Measurements from ENCODE around the gene TRIM29.

The TRIM29 gene

DNA sequence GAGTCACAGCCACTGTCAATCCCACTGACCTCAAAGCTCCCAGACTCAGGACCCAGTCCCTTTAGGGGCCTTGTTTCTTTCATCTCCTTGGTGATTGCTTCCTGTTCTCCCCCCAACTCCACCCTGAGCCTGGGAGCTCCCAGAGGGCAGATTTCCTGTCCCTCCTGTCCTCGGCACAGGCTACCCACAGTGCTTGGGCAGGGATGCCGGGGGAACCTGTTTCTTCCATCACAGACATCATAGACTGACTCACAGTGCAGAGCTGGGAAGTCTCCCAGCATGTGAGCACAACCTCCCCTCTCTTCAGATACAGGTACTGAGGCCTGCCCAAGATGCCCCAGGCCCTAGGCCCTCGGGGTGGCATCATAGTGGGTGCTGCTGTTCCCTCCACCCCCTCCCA, 16.6 kb downstream of the TRIM29 start:
- no peak for DNase-seq

- DNase-seq: no peak
Measured at GRCh38 chr11:120120805-120121335, 17.0 kb downstream of the TRIM29 start.

GRCh38 chr11:120119121-120119520, 18.8 kb downstream of the TRIM29 start:
- DNase-seq: no peak

- no peak for DNase-seq
Measured at GRCh38 chr11:120117991-120118390, 19.9 kb downstream of the TRIM29 start.

- DNase-seq: no peak
Measured at GRCh38 chr11:120116966-120117365, 20.9 kb downstream of the TRIM29 start.

DNA sequence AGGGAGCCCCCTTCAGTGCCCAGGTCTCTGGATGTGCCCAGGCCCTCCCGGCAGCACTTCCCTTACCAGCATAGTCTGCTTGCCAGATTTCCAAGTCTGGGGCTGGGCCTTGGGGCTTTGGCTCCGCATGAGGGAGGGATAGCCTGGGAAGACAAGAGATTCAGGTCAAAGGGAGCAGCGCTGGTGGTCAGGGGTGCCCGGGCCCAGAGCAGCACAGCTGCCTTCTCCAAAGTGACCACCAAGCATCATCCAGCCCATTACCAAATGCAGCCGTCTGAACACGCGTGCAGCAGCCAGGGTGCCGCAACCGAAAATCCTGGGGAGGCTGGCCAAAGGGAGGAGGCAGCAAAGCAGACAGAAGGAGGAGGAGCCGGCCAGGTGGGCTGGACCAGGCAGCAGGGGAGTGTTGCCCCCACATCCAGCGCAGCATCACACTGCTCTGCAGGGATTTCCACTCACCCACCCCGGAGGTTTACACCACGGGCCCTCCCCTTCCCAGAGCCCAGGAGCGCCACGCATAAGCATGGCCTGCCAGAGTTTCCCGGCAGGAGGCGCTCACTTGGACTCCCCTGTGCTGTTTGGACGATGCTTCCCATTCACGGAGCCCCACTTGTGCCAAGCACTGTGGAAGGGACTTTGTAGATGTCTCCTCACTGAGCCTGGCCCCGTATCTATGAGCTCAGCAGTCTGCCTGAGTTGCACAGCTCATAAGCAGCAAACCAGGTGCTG, 22.5 kb downstream of the TRIM29 start:
- DNase-seq: no peak

DNA sequence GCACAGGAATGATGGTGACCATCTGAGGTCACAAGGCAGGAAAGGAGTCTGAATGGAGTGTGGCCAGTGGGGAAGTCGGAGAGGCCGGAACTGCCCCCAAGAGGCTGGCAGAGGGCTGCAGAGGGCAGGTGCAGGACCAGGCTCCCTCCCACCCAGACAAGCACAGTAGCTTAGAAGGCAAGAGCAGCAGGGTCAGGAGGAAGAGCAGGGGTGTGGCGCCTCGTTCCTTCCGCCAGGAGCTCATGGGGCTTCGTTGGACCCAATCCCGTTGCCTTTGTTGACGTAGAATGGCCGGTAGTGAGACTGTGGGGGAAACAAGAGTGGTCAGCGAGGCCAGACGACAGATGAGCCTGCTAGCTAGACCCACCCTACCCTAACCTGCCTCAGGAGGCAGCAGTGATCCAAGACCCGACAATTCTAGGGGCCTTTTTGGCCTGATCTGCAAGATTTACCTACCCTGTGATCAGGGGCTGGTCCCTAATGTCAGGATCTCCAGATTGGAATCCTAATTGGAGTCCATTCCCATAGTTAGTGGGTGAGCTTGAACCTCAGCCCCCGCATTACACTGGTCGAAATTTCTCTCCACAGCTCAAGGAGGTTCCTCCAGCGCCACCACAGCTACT, 25.6 kb downstream of the TRIM29 start:
- no peak for DNase-seq

DNA sequence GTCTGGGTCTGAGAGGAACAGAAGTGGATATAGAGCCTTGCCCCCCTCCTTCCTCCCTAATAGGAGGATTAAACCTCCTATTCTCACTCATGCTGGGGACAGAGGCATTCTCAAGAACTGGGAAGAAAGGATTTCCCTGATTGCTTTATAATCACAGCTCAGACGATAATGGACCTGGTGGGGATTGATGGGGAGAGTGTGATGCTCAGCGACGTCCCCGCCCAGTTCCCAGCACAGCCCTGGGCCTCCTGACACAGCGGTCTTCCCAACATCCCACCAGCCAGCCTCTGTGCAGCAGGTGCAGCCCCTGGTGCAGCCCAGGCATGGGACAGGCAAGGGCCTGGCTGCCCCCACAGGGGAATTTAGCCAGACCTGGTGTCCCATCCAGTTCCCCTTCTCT, 28.4 kb downstream of the TRIM29 start:
- no peak for DNase-seq

- DNase-seq: no peak
Measured at GRCh38 chr11:120108785-120109168, 29.1 kb downstream of the TRIM29 start.

GRCh38 chr11:120108154-120108784, 29.6 kb downstream of the TRIM29 start:
- DNase-seq: peak; percentile 64

DNA sequence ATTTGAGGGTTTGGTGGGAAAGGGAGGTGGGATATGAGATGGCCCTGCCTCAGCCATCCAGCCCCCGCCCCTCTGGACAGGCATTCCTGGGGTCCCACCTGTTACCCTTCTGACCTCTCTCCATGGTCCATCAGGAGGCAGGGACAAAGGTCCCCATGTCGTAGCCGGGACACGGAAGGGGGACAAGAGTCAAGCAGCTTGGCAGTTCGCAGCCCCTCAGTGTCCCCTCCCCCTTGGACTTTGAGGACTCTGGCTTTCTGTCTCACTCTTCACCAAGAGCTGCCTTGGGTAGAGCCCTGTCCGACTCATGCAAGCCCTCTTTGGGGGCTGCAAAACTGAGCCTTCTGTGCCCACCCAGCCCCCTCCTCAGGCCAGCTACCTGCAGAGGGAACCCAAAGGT, 30.2 kb downstream of the TRIM29 start:
- DNase-seq: no peak

DNA sequence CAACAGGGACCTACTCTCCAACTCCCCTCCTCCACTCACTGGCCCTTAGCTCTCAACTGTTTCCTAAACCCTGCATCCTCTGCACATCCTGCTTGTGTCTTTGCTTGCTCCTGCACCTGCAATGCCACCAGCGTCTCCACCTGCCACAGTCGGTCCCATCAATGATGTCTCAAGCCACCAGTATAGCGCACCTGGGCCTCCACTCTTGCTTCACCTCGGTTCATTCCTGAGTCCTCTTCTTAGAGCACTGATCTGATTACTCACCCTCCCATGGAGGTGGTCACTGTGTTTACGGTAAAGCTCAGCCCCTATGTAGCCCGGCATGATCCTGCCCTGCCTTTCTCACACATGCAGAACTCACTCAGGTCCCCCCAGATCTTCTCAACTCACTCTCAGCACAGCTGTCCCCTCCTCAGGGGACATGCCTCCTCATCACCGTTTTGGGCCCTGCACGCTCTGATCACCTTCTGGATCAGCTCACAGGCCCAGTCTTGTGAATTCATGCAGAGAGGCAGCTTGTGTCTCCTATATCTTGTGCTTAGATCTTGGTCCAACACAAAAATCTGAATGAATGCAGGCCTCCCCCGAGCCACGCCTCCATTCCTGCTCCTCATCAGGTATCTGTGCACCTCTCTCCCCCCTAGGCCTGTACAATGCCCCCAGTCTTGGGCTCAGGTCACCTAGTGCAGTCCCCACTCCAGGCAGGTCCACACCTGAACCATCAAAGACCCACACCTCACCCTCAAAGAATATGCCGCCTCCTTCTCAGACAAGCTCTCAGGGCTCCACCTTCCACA, 31.4 kb downstream of the TRIM29 start:
- DNase-seq: no peak

DNA sequence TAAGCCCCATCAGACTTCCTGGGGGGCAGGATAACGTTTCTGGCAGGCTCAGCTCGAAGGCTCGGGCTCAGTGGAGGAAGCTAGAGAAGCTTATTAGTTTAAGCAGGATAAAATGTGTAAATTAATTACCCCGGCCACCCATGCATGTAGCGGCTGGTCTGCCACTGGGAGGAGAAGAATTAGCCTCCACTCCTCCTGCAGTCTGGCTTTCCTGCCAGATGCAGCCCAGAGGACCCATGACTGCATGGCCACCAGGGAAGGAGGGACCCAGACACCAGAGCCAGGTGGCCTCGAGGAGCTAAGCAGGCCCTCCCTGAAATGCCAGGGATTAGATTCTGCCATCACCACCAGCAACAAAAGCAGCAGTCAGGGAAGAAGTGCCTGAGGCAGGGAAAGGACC, 32.3 kb downstream of the TRIM29 start:
- DNase-seq: no peak

DNA sequence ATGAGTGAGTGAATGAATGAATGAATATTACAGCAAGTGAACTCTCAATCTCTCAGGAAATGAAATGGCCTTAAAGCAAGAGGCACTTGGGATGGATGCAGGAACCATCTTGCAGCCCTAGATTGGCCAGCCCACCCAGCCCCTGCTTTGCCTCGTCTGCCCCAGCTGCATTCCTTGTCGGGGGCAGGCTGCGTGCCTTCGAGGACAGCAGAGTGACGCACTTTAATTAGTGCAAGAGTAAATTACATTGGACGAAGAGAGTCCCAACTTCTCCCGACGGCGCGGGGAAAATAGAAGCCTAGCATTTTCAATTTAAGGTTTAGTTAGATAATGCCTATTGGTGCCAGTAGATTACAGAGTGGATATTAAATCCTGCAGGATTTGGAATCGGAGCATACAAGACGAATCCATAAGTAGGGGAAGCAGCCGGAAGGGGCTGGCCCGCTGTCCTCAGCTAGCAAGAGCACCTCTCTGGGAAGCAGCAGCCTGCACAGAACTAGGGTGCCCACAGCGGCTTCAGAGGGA, 33.8 kb downstream of the TRIM29 start:
- DNase-seq: no peak

DNA sequence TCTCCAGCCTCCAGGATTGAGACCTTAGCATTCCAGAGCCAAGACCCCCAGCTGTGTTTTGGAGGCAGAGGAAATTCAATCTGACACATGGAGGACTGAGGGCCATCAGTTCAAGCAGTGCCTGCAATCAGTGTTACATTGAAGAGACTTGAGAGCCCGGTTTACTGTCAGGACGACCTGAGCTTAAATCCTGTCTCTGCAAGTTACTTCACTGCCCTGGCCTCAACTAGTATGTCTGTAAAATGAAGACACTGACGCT, 35.1 kb downstream of the TRIM29 start:
- no peak for DNase-seq

DNA sequence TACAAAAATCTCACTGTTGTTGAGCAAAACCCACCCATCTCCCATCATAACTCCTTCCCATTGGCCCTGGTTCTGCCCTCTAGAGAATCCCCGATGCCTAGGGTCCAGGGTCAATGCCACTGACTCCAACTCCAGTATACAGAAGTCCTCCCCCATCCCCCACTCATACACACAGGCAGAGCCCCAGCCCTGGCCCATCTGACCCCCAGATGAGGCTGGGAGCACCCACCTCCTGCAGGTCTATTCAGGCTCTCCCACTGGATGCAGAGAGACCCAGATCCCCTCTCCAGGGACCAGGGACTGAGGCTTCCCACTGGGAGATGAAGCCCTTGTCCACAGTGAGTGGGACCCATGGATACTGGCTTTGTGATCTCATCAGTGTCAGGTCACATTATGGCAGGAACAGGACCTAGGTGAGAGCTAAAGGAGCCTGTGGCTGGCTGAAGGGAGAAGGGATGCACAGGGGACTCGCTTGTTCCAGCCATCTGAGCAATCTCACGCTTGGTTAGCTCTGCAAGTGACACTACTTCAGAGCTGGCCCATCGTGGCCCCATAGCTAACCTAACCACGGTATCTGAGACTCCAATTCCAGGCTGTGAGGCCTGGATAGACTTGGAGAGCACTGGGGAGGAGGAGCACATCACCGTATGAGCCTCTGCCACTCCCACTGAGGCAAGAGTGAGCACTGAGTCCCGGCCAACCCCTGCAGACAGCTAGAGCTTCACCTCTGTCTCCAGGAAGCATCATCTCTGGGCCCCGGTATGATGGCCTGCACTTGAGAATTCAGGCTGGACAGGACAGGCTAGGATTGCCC, 35.7 kb downstream of the TRIM29 start:
- DNase-seq: no peak

GRCh38 chr11:120098503-120099020, 39.4 kb downstream of the TRIM29 start:
- DNase-seq: no peak

DNA sequence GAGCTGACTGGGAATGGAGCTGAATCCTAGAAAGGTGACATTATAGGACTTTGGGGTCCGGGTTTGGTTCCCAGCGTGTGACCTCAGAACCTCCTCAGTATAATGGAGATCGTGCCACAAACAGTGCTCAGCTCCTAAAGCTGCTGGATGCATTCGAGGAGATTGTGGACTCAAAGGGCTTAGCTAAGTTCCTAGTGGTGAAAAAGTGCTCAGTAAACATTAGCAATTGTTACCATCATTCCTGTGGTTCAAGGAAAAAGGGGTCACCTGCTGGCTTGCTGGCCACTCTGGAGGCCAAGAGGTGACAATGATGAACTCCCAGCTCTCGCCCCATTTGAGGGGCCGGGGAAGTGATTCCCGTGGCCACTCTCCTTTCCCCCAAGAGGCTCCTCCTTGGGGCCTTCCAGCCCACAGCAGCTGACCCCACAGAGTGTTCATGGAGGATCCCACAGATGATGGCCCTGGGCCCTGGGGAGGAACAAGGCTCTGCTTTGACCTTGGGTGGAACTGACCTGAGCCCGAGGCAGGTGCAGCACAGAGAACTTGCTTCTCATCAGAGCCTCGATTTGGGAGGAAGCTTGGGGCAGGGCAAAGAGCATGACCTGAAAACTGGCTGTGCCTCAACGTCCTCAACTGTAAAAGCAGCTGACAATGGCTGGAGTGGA, 40.1 kb downstream of the TRIM29 start:
- no peak for DNase-seq

- no peak for DNase-seq
Measured at GRCh38 chr11:120096369-120097191, 41.3 kb downstream of the TRIM29 start.

GRCh38 chr11:120095516-120095915, 42.4 kb downstream of the TRIM29 start:
- DNase-seq: no peak

GRCh38 chr11:120091701-120092100, 46.2 kb downstream of the TRIM29 start:
- no peak for DNase-seq

Data from stimulated activated CD4-positive, alpha-beta T cell treated with anti-CD3 and anti-CD28 coated beads, Interleukin-1b, Interleukin-23, amount 100 ng/mL, for 48 hours (primary cell).